Smooth muscle cell (in vitro differentiated cells): ENCODE data around the gene CCL19. TPM values are rescaled to one million over a fixed set of nuclear protein-coding genes. Genes with fewer than 3 reads are reported as not detected.
A peak's percentile ranks its signal among the peaks of the same experiment; 100 is the strongest.

ENCODE experiments used
- DNase-seq: peaks from one replicate; lab custom pipeline; 2025; ENCODE audit not compliant: unreplicated experiment; lab: John Stamatoyannopoulos, UW
- H2AFZ ChIP-seq: fragments of 200-600 bp; sonication (generic); 2 replicates; pipeline ENCODE4 v1.6.0; 2016; ENCODE audit warnings: antibody characterized with exemption, low read depth, mild to moderate bottlenecking
- H3F3A ChIP-seq: fragments of 200-600 bp; sonication (generic); 2 replicates; pipeline ENCODE4 v1.6.0; 2017; ENCODE audit warnings: antibody characterized with exemption, low read depth
- H3K27ac ChIP-seq: fragments of 200-600 bp; sonication (generic); 2 replicates; pipeline ENCODE4 v1.5.1; 2016; ENCODE audit warnings: low read depth, mild to moderate bottlenecking
- H3K27me3 ChIP-seq: fragments of 200-600 bp; sonication (generic); 2 replicates; pipeline ENCODE4 v1.6.1; 2016; ENCODE audit warnings: low read depth, mild to moderate bottlenecking
- H3K36me3 ChIP-seq: fragments of 200-600 bp; sonication (generic); 2 replicates; pipeline ENCODE4 v1.5.1; 2016; ENCODE audit warnings: low read depth
- H3K4me1 ChIP-seq: fragments of 200-600 bp; sonication (generic); 2 replicates; pipeline ENCODE4 v1.5.1; 2016; ENCODE audit warnings: low read depth
- H3K4me2 ChIP-seq: fragments of 200-600 bp; sonication (generic); 2 replicates; pipeline ENCODE4 v1.6.0; 2016; ENCODE audit warnings: mild to moderate bottlenecking
- H3K4me3 ChIP-seq: fragments of 200-600 bp; sonication (generic); 2 replicates; pipeline ENCODE4 v1.5.1; 2016; ENCODE audit warnings: mild to moderate bottlenecking
- H3K79me2 ChIP-seq: fragments of 200-600 bp; sonication (generic); 2 replicates; pipeline ENCODE4 v1.6.0; 2016; ENCODE audit warnings: low read depth, mild to moderate bottlenecking
- H3K9ac ChIP-seq: fragments of 200-600 bp; sonication (generic); 2 replicates; pipeline ENCODE4 v1.6.0; 2016; ENCODE audit warnings: low read depth
- H3K9me3 ChIP-seq: fragments of 200-600 bp; sonication (generic); replicated peaks from 2 replicates; pipeline ENCODE4 v1.5.1; 2016; ENCODE audit warnings: low read depth
- H4K20me1 ChIP-seq: fragments of 200-600 bp; sonication (generic); 2 replicates; pipeline ENCODE4 v1.6.0; 2016; ENCODE audit warnings: low read depth
- CTCF ChIP-seq: fragments of 200-600 bp; sonication (generic); IDR thresholded peaks from 2 replicates; pipeline ENCODE4 v1.5.1; 2017; ENCODE audit warnings: borderline replicate concordance, mild to moderate bottlenecking, antibody characterized with exemption; ENCODE audit not compliant: insufficient read depth, poor library complexity, severe bottlenecking
- WGBS: methylation state at CpG from one replicate; pipeline ENCODE4 v1.1.7; 2016; ENCODE audit warnings: low lambda C conversion rate; 5-methylcytosine and 5-hydroxymethylcytosine counted together
- polyA plus RNA-seq: library from polyadenylated mRNA; unstranded; fragments of >200 nt; fragmentation: Nextera tagmentation; extraction: Ambion mirVana; gene quantifications from 2 replicates; pipeline ENCODE4 v1.2.1, GENCODE V29; 2016
- total RNA-seq: library from RNA; depleted of rRNA; stranded (reverse); fragments of >200 nt; gene quantifications from 2 replicates; pipeline ENCODE4 v1.2.3, GENCODE V29; 2014

Gene CCL19
- total and polyA plus RNA-seq, 2 experiments from 2014 or later = not detected

GRCh38 chr9:34709196-34709978 is 18.3 kb upstream of the CCL19 start:
- Histone ChIP-seq H3K9me3 (no peaks in the 10 kb centered on the region), H3K27ac (no peak overlapping the region), H4K20me1 (no peaks in the 10 kb centered on the region), H3K36me3 (no peaks in the 10 kb centered on the region), H3F3A (no peaks in the 10 kb centered on the region), H3K79me2 (no peaks in the 10 kb centered on the region), H2AFZ (no peak overlapping the region), H3K4me2 (no peak overlapping the region), H3K9ac (no peak overlapping the region), H3K27me3 (peaks cover 10% of the 10 kb centered on the region), H3K4me3 (no peak overlapping the region), H3K4me1 (no peaks in the 10 kb centered on the region)
- TF ChIP-seq CTCF = no peak
- no peak for DNase-seq
- 97% methylated on average over 9 of the region's 9 CpGs for WGBS

- no peak overlapping the region for H2AFZ ChIP-seq
- no peak overlapping the region for H3K27ac ChIP-seq
- 97% methylated on average over 2 of the region's 2 CpGs for WGBS
Observed at GRCh38 chr9:34707130-34707529, 16.1 kb upstream of the CCL19 start.

GRCh38 chr9:34701769-34702736 is 11.0 kb upstream of the CCL19 start:
- H3K9me3 ChIP-seq = no peaks in the 10 kb centered on the region
- no peak overlapping the region for H3K27ac ChIP-seq
- no peaks in the 10 kb centered on the region for H3F3A ChIP-seq
- no peaks in the 10 kb centered on the region for H3K36me3 ChIP-seq
- no peaks in the 10 kb centered on the region for H3K4me1 ChIP-seq
- H3K4me2 ChIP-seq = peak overlapping the region; percentile 95
- H3K4me3 ChIP-seq = peak overlapping the region; percentile 61
- WGBS = 7% methylated on average over 30 of the region's 30 CpGs
- peak overlapping the region; percentile 91 for H2AFZ ChIP-seq
- TF ChIP-seq CTCF = peak; percentile 98
- H4K20me1 ChIP-seq = no peaks in the 10 kb centered on the region
- H3K27me3 ChIP-seq = peaks cover 27% of the 10 kb centered on the region
- H3K79me2 ChIP-seq = no peaks in the 10 kb centered on the region
- H3K9ac ChIP-seq = peak overlapping the region; percentile 25
- DNase-seq = peak; percentile 49

More at GRCh38 chr9:34707130-34707529, 16.1 kb upstream of the CCL19 start:
- no peaks in the 10 kb centered on the region for H3F3A ChIP-seq
- no peak overlapping the region for H3K4me3 ChIP-seq
- H3K36me3 ChIP-seq = no peaks in the 10 kb centered on the region
- H3K27me3 ChIP-seq = no peaks in the 10 kb centered on the region
- H3K9ac ChIP-seq = no peak overlapping the region
- no peaks in the 10 kb centered on the region for H4K20me1 ChIP-seq
- no peaks in the 10 kb centered on the region for H3K9me3 ChIP-seq
- H3K4me2 ChIP-seq = no peak overlapping the region
- no peaks in the 10 kb centered on the region for H3K4me1 ChIP-seq
- DNase-seq = no peak
- H3K79me2 ChIP-seq = no peaks in the 10 kb centered on the region
- TF ChIP-seq CTCF = no peak
